Stimulated activated CD4-positive, alpha-beta T cell treated with anti-CD3 and anti-CD28 coated beads, Interleukin-12 subunit alpha, Interleukin-12 subunit beta, amount 100 ng/mL, for 24 hours (primary cell): ENCODE measurements around the gene SMURF2.
"Not testable (repeated sequence)": the region's sequence is repeated elsewhere in the genome, so short reads cannot be mapped to it uniquely, and the experiment has no call there.

Experiments
- DNase-seq, 2 experiments: peaks; one replicate each; pipeline ENCODE4 v3.0.0-alpha.2; 2020; ENCODE audit warnings: low read depth in 2 of 2

Gene SMURF2

DNA sequence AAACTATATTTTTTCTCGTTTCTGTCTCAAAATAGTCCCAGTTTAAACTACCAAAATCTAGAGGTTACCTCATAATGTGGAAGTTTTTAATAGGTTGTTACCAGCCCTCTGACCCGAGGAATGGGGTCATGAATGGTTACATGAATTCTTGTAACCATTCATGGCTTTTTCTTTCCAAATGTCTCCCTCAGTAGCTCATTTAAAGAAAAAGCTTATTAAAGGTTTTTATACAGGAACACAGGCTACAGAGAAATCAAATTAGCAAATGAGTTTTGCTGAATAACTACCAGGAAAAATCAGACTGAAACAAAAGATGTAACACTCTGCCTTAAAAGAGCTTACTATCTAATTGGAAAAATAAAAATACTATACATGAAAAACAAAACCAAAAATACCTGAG, 63.4 kb downstream of the SMURF2 start:
- DNase-seq = no peak

DNA sequence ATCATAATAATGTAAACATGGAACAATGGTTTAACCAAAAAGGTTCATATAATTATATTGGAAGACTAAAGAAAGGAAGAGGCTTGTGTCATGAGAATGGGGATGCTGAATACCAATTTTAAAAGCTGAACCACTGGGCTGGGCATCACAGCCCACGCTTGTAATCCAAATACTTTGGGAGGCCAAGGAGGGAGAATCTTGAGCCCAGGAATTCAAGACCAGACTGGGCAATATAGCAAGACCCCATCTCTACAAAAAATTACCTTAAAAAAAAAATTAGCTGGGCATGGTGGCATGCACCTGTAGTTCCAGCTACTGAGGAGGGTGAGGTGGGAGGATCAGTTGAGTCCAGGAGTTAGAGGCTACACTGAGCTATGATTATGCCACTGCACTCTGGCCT, 65.1 kb downstream of the SMURF2 start:
- no peak for DNase-seq

DNA sequence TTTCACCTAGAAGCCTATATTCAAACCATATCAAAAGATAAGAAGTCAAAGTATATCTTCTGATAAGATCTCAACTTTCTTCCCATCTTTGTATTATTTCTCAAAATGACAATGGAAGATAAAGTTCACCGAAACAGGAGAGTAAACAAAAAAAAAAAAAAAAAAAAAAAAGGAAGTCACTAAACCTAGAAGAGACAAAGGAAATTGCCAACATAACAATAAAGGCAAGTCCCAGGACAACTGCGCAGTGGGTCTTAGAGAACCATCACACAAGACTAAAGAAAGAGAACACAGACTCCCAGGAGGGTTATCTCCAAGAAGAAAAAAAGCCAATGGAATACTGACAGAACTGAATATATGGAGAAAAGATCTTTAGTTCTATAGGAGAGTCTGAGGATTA, 65.7 kb downstream of the SMURF2 start:
- no peak for DNase-seq

DNA sequence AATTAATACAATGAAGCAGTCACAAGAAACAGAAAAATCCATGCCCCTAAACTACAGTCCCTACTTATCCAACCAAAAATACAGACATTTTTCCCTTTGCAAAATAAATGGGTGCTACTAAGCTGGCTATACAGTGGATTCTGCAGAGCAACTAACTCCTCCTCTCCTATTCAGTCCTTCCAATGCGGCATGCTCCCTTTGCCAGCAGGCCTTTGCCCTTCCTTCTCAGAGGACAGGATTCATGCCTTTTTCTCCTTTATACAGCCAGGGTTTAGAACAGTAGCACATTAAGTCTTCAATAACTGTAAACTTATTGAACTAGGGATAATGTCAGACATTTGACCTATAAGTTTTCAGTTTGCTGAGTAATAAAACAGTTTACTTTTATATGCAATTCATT, 70.2 kb downstream of the SMURF2 start:
- no peak for DNase-seq

DNA sequence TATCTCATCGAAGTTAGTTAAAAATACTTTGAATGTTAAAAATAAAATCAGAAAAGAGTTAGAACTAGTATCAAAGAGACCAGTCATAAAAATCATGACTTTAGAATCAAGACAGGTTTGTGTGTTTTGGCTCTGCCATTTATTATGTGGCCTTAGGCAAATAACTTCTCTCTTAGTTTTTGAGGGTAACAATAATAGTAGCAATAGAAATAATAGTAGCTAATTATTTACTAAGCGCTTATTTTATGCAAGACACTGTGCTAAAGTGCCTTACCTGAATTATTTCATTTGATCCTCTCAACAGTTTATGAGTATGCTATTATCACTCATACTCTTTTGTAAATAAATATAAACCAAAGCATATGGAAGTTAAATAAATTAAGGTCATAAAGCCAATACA, 77.0 kb downstream of the SMURF2 start:
- no peak for DNase-seq

DNA sequence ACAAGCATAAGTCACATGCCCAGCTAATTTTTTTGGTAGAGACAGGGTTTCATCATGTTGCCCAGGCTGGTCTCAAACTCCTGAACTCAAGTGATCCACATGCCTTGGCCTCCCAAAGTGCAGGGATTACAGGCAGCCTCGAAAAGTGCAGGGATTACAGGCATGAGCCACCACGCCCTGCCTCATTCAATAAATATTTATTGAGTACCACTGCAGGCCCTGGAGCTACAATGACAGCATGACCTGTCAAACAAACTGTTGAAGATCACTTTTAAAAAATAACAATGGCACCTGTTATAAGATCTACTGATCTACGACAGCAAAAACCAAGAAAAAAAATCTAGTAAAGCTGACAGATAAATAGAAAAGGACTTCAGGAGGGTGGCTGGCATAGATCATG, 79.1 kb downstream of the SMURF2 start:
- DNase-seq = no peak

DNA sequence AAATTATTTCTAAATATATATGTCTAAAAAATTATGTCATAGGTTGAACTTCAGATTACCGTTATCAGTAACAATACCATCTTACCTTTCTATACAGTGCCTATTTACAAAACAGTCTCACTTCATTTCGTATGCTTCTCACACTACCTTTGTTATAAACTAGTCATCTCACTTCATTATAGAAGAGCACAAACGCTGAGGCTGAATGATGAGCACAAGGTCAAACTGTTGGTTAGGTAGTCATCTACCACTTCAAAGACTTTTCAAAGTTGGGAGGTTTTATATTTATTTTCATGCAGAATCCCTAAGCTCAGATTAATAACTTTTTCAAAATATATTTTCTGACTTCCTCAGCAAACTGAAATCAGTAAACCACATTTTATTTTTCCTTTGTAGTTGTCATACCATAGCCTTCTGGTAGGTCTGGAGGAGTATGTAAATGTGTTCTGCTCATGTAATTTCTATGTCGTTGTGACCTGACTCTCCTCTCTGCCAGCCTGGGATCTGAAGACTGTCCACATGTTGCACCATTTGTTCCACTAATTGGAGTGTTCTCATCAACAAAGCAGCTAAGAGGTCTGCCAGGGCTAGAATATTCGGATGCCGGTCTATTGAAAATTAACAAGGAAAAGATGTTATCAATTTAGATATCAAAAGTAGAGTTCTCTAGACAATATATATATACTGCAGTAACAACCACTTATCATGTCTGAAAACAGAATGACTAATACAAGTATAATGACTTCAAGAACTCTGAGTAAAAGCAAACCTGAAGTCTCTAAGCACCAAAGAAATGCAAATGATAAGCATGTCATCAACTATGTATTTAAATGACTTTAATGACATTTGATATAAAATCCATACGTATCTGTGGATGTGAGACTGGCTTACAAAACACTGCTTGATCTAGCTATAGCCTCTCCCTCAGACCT, 81.5 kb downstream of the SMURF2 start:
- no peak for DNase-seq

DNA sequence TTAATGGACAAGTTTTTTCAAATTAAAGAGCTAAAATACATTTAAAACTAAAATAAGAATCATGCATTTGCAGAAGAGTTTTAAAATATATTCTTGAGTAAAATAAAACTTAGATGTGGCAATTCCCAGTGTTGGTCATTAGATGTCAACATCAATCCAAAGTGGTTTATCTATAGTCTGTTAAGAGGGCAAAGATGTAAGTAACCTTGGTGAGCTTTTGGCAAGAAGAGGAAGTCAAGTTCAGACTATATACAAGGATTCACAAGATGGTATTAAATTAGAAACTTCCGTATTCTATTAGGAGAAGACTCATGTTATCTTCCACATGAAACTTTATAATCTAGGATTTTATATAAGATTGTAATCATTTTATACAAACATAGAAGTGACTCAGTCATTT, 82.2 kb downstream of the SMURF2 start:
- no peak for DNase-seq

DNA sequence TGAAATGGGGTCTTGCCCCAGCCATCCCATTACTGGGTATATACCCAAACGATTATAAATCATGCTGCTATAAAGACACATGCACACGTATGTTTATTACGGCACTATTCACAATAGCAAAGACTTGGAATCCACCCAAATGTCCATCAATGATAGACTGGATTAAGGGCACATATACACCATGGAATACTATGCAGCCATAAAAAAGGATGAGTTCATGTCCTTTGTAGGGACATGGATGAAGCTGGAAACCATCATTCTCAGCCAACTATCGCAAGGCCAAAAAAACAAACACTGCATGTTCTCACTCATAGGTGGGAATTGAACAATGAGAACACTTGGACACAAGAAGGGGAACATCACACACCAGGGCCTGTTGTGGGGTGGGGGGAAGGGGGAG, 85.1 kb downstream of the SMURF2 start:
- DNase-seq = not testable (repeated sequence)

DNA sequence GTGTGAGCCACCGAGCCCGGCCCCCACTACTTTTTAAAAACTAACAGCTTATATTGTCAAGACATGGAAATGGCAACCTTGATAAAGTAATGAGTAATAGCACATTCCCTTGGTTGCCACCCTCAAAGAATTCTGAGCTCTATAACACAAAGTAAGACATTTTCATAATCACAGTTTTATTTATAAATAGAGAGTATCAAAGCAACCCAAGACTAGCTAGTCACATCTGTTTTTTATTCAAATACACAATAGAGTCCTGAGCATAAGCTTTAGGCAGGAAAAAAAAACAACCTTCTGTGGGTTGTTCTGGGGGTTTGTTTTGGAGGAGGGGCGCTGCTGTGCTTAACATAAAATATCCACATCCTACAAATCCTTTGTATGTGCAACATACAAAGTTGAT, 86.7 kb downstream of the SMURF2 start:
- DNase-seq = no peak

DNA sequence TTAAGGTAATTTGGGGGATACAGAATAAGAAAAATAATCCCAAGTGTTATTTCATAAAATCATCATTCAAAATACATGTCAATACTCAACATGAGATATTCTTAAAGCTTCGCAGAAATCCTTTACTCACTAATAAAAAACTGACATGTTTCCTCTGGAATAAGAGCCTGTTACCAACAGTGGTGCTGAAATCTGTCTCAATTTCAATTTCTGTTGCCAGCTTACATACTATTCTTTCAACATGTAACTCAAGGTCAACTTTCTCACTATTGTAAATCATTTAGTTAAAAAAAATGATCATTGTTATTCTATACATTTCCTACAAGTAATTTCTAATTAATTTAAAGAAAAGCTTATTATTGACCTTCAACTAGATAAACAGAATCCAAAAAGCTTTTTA, 87.5 kb downstream of the SMURF2 start:
- no peak for DNase-seq

DNA sequence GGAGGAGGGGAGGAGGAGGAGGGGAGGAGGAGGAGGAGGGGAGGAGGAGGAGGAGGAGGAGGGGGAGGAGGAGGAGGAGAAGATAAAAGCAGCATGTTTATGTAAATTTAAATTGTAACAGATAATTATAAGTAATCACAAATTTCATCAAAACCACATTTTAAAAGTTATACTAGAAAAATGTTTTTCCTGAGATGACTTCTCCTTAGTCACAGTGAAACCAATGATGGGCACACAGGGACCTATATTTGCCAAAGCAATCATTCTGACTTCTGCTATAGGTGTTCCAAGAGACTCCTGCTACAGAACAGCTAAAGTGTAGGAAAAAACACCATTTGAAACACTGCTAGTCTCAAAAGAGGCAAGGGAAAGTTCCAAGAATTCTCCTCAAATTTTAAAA, 88.9 kb downstream of the SMURF2 start:
- no peak for DNase-seq

DNA sequence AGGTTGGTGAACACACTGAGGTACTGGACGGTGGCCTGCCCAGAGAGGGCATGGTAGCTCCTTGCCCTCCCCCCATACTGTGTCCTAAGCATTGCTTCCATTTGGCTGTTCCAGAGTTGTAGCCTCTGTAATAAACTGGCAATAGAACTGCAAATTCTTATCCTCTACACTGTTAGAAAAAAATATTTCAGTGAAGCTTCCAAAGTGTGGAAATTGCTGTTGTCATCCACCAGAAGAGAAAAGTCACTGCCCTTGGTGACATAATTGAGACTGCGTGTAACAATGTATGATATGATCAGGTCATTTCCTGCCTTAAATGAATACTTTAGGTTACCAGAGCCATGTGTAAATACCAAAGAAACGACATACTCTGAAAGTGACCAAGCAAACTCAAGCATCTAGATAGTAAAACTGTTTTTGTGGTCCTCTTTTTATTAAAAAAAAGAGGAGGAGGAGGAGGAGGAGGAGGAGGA, 89.4 kb downstream of the SMURF2 start:
- no peak for DNase-seq

DNA sequence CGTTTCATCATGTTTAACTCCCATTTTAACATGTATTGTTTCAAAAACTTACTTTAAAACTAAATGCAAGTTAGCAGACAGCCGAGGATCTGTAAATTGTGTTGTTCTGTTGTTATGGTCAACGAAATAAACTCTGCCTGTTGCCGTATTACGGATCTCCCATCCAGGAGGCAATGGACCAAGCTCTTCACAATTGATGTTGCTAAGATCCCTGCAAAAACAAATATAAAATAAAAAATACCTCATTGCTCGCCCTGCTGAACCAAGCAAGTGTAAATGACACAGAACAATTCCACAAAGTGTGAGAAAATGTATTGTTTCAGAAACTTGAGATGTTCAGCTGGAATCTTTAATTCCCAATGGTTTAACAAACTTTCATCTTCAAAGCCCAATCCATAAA, 90.4 kb downstream of the SMURF2 start:
- no peak for DNase-seq

DNA sequence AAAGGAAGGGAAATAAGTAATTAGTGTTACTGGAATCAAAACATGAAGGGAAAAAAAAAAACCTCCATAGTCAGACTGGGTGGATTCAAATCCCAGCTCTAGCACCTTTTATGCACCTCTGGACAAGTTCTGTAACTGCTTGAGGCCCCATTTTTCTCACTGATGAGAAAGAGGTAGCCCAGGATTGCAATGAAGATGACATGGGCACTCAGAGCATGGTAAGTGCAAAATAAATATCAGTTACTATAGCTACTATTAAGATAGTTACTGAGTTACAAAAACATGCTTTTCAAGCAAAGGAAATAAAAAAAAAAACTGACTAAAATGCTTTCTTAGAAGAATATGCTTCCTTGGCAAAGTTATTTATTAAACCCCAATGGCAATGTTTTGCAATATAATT, 96.5 kb downstream of the SMURF2 start:
- no peak for DNase-seq

DNA sequence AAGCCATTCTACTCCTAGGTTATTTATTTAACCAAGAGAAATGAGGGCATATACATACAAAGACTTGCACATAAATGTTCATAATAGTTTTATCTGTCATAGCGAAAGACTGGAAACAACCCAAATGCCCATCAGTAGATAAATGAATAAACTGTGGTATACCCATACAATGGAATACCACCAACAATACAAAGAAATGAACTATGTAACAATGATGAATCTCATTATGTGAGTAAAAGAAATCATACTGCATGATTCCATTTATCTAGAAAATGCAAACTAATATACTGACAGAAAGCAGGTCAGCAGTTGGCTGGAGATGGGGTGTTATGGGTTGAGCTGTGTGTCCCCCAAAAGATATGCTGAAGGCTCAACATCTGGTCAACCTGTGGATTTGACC, 98.0 kb downstream of the SMURF2 start:
- no peak for DNase-seq

DNA sequence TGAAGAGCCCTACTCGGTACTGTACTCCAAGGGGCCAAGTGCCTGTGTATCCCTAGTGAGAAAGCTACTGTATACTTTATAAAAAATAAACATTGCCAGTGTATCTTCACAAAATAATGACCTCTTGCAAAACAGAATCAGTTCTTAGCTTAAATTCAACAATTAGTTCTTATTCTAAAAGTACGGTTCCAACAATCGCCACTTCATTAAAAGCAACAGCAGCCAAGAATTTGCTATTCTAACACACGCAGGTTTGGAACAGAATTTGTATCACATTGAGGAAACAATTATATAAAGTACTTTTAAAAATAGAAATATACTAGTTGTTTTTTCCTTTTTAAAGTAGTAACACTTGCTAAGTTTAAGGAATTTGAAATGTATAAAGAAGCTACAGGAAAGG, 106.8 kb downstream of the SMURF2 start:
- DNase-seq = no peak

DNA sequence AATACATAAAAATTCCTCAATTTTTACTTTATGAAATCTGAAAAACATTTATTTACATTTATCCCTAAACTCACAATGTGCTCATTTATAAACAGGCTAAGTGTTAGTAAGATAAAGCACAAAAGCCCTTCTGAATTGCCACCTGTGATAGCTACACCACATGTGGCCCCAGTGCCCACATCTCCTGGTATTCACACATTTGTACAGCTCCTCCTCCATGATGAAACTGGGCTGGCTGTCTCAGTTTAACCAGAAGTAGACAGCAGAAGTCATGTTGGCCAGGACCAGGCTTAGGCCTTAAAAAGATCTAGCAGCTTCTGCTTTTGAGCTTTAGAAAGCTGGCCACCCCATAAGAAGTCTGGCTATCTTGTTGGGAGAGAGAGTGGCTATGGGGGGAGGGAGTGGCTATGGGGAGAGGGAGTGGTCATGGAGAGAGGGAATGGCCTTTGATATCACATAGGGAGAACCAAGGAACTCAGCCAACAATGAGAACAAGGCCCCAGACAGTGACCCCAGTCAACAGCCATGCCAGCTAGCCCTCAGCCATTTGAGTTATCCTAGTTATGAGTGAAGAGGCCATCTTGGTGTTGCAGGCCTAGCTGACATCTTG, 108.0 kb downstream of the SMURF2 start:
- DNase-seq = no peak

DNA sequence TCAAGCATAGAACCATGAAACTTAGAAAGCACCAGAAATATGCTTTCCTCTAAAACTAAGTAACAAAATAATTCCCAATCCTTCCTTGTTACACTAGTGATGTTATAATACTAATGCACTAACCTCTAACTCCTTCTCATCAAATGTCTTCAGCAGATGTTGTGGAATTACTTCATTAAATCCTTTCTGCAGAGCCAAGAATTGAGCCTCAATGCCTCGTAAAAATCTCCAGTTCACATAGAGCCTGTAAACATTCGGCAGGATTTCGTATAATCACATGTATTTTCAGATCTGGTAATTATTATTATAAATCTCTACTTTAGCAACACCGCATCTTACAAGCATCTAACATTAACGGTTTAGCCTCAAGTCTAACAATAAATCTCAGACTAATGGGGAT, 110.6 kb downstream of the SMURF2 start:
- no peak for DNase-seq

DNA sequence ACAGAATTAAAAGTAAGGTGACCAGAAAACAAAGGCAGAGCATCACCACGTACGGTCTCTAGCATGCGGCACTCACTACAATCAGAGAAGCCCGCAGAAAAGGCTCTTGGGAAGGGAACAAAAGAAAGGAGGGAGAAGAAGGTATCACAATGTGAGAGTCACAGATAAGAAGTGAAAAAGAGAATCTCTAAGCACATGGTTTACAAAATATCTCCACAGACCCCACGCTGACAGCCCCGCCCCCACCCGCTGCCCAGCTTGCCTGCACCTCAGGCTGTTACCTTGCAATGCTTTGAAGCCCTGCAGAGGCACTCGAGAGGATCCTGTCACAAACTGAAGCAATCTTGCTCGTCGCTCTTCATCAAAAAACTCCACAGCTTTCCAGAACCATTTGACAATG, 114.8 kb downstream of the SMURF2 start:
- no peak for DNase-seq

DNA sequence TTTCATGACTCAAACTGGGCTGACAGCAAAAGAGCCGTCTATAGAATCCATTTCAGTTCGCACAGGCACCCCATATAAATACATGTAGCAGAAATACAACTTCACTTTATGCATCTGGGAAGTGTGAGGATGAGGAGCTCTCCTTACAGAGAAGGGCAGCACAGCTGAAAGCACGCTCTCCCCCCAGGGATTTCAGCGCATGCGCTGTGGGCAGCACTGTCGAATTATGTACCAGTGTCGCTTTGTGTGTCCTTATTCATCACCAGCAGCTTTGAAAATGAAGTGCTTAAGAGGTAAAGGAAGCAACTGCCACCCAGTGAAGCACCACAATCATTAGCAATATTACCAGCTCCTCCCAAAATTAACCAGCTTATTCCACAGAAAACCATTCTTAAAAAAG, 115.4 kb downstream of the SMURF2 start:
- DNase-seq = no peak

DNA sequence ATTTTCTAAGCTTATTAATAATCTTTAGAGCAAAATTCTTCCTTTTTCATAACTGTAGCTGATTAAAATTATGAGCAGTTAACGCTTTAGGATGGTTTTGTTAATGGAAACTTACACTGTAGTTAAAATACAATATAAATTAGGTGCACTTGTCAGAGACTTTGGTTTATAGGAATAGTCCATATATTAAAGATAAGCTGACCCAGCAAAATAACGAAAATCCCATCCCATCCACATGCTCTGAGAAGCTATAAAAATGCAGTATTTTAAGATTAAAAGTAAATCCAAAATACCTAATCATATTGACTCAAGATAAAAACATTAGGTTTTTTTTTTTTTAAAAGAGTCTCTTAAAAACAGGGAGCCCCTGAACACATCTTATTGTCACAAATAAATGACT, 117.4 kb downstream of the SMURF2 start:
- DNase-seq = no peak

DNA sequence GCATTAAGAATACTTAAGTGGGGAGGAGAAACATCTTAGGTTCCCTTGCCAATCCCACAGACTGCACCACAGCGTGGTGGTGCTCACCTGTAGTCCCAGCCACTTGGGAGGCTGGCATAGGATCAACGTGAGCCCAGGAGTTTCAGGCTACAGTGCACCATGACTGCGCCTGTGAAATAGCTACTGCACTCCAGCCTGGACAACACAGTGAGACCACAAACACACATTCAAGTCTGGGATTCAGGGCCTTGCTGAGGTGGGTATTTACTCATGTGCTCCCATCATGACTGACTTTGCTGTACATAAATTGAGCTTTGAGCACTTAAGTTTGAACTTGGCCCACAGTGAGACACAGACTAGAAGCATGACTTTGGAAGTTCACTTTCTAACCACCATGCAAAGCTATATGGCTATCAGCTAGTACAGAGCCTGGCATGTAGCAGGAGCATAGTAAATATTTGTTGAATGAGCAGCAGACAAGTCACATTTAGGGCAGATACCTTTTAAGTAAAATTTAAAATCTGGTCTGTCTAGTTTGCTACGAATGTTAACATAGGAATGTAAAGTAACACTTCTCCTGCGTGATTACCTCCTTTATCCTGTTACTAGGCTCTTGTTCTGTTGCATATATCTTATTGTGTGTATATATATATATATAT, 121.9 kb downstream of the SMURF2 start:
- DNase-seq = no peak
